IPS DF 19.7 (cell line): ENCODE measurements around the gene MZT2B.
"Not testable (repeated sequence)": the region's sequence is repeated elsewhere in the genome, so short reads cannot be mapped to it uniquely, and the experiment has no call there.

ENCODE experiments used
- DNase-seq: peaks from one replicate; pipeline ENCODE4 v3.0.0-alpha.2; 2013; ENCODE audit warnings: low read depth, low spot score

MZT2B gene

GRCh38 chr2:130219147-130219546, 37.1 kb downstream of the MZT2B start:
- not testable (repeated sequence) for DNase-seq

DNA sequence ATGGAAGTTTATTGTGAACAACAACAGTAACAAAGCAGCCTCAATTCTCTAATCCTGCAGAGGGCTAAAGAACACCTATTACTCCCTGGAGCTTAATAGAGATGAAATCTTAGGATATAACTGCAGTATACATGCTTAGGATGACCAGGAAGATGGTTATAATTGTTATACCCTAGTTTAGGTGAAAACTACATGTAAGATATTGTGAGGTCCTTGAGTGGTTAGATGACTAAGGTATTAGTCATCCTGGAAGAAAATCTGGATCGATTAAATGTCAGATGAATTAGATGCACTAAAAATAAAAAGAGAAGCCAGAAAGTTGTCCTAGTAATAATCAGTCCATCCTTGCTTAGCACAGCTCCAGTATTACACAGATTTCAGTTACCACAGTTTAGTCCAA, 38.4 kb downstream of the MZT2B start:
- DNase-seq: not testable (repeated sequence)

DNA sequence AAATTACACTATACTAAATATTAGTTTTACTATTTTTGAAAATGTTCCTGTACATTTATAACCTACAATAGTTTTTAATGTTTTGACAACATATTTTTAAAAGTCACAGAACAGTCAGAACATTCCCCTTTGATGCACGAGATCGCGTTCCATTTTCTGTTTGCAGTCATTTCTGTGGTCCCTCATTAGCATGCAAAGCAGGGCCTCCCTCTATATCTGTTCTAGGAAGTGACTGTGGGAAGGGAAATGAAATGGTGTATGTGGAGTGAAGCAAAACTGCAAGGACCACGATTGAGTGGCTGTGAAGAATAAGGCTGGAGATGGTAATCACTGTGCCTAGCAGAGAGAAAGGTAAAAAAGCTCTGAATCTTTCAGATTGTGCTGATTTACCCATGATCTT, 40.5 kb downstream of the MZT2B start:
- DNase-seq: not testable (repeated sequence)

GRCh38 chr2:130228005-130228404, 45.9 kb downstream of the MZT2B start:
- not testable (repeated sequence) for DNase-seq

GRCh38 chr2:130228467-130229160, 46.6 kb downstream of the MZT2B start:
- not testable (repeated sequence) for DNase-seq

- DNase-seq: not testable (repeated sequence)
Observed at GRCh38 chr2:130229161-130229510, 47.1 kb downstream of the MZT2B start.

DNA sequence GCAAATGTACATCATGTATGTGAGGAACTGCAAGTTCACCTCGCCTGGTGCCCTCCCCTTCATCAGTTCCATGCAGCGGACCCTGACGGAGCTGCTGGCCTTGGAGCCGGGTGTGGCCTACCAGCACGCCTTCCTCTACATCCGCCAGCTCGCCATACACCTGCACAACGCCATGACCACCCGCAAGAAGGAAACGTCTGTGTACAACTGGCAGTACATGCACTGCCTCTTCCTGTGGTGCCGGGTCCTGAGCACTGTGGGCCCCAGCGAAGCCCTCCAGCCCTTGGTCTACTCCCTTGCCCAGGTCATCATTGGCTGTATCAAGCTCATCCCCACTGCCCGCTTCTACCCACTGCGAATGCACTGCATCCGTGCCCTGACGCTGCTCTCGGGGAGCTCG, 48.3 kb downstream of the MZT2B start:
- DNase-seq: not testable (repeated sequence)

GRCh38 chr2:130230907-130231306, 48.8 kb downstream of the MZT2B start:
- DNase-seq: not testable (repeated sequence)

DNA sequence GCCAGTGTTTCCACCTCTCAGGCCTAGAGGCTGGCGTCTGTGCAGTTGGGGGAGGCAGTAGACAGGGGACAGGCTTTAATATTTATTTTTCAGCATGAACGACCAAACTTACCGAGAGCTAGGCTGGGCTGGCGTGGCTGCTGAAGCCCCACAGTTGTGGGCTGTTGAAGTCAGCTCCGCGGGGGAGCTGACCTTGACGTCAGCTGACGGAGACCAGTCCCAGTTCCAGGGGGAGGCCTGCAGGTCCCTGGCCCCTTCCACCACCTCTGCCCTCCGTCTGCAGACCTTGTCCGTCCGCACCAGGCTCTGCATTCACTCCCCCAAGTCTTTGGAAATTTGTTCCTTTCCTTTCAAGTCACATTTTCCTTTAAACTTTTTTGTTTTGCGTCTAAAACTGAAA, 49.6 kb downstream of the MZT2B start:
- no peak for DNase-seq

GRCh38 chr2:130233066-130233465, 51.0 kb downstream of the MZT2B start:
- DNase-seq: not testable (repeated sequence)

DNA sequence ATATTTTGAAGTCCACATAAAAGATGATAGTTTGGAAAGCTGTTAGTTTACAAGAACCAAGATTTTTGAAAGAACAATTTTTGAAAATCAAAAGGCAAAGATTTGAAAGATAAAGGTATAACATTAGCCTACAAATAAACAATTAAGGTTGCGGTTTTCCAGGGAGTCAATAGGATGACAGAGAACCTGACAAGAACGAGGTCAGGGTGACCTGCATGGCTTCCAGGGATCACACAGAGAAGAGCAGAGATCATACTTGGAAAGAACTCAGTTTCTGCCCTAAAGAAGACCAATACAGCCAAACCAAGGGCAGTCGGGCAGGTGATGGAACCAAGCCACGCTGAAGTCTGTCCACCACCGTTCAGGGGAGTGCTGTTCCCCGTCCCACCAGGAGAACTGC, 57.5 kb downstream of the MZT2B start:
- DNase-seq: not testable (repeated sequence)
